Ishikawa (cell line): ENCODE measurements around the gene SVEP1.

Experiments
- CEBPB ChIP-seq: IDR thresholded peaks from 2 replicates; pipeline ENCODE4 v1.6.1; 2012
- CREB1 ChIP-seq: IDR thresholded peaks from 2 replicates; pipeline ENCODE4 v1.6.1; 2012; ENCODE audit warnings: low read depth
- EGR1 ChIP-seq: IDR thresholded peaks from 2 replicates; pipeline ENCODE4 v1.6.1; 2012
- EP300 ChIP-seq: IDR thresholded peaks from 2 replicates; pipeline ENCODE4 v1.6.1; 2012; ENCODE audit warnings: borderline replicate concordance
- FOXM1 ChIP-seq: IDR thresholded peaks from 2 replicates; pipeline ENCODE4 v1.6.1; 2012; ENCODE audit warnings: low read depth, borderline replicate concordance
- MAX ChIP-seq: IDR thresholded peaks from 2 replicates; pipeline ENCODE4 v1.6.1; 2012
- NFIC ChIP-seq: IDR thresholded peaks from 2 replicates; pipeline ENCODE4 v1.6.1; 2012
- RAD21 ChIP-seq: IDR thresholded peaks from 2 replicates; pipeline ENCODE4 v1.6.1; 2012; ENCODE audit warnings: low read depth
- REST ChIP-seq: IDR thresholded peaks from 2 replicates; pipeline ENCODE4 v1.6.1; 2012; ENCODE audit warnings: low read depth, mild to moderate bottlenecking
- TAF1 ChIP-seq: IDR thresholded peaks from 2 replicates; pipeline ENCODE4 v1.6.1; 2012; ENCODE audit warnings: low read depth, mild to moderate bottlenecking
- TCF12 ChIP-seq: IDR thresholded peaks from 2 replicates; pipeline ENCODE4 v1.6.1; 2012; ENCODE audit warnings: low read depth
- TEAD4 ChIP-seq: IDR thresholded peaks from 2 replicates; pipeline ENCODE4 v1.6.1; 2012
- USF1 ChIP-seq: IDR thresholded peaks from 2 replicates; pipeline ENCODE4 v1.6.1; 2012
- YY1 ChIP-seq: IDR thresholded peaks from 2 replicates; pipeline ENCODE4 v1.6.1; 2012; ENCODE audit warnings: low read depth
- ZBTB7A ChIP-seq: IDR thresholded peaks from 2 replicates; pipeline ENCODE4 v1.6.1; 2012; ENCODE audit warnings: low read depth

SVEP1 gene

GRCh38 chr9:110559869-110560268 is 19.7 kb downstream of the SVEP1 start:
- no peak for TF ChIP-seq ZBTB7A
- TF ChIP-seq MAX = no peak
- TF ChIP-seq FOXM1 = no peak
- TF ChIP-seq TEAD4 = no peak
- TF ChIP-seq YY1 = no peak
- no peak for TF ChIP-seq EP300
- TF ChIP-seq REST = no peak
- no peak for TF ChIP-seq USF1
- no peak for TF ChIP-seq RAD21
- TF ChIP-seq NFIC = no peak
- TF ChIP-seq TCF12 = no peak
- TF ChIP-seq CEBPB = no peak
- no peak for TF ChIP-seq TAF1
- no peak for TF ChIP-seq CREB1
- TF ChIP-seq EGR1 = no peak

- TF ChIP-seq RAD21 = no peak
- TF ChIP-seq NFIC = no peak
- TF ChIP-seq TAF1 = no peak
- no peak for TF ChIP-seq MAX
- no peak for TF ChIP-seq CEBPB
- TF ChIP-seq TCF12 = no peak
- no peak for TF ChIP-seq TEAD4
- no peak for TF ChIP-seq EP300
These were observed 23.8 kb downstream of the SVEP1 start for GRCh38 chr9:110555551-110556331.

- TF ChIP-seq RAD21 (no peak), CEBPB (no peak), TEAD4 (no peak), EP300 (no peak), TCF12 (no peak), CREB1 (no peak), YY1 (no peak), NFIC (no peak), REST (no peak), EGR1 (no peak), ZBTB7A (no peak), MAX (no peak), TAF1 (no peak), FOXM1 (no peak)
These were observed 33.1 kb downstream of the SVEP1 start for GRCh38 chr9:110546411-110546871.

GRCh38 chr9:110545705-110546104 is 33.8 kb downstream of the SVEP1 start:
- TF ChIP-seq USF1 (no peak), MAX (no peak), EGR1 (no peak), FOXM1 (no peak), TAF1 (no peak), EP300 (no peak), YY1 (no peak), ZBTB7A (no peak), REST (no peak)
